CD4-positive, alpha-beta T cell treated with Interleukin-6 at 100 ng/mL for 8 hours (primary cell): Measurements from ENCODE around the gene PHACTR1.

Experiments
- DNase-seq: peaks from one replicate; pipeline ENCODE4 v3.0.0-alpha.2; 2020; ENCODE audit warnings: mixed read lengths, low spot score

PHACTR1 gene

DNA sequence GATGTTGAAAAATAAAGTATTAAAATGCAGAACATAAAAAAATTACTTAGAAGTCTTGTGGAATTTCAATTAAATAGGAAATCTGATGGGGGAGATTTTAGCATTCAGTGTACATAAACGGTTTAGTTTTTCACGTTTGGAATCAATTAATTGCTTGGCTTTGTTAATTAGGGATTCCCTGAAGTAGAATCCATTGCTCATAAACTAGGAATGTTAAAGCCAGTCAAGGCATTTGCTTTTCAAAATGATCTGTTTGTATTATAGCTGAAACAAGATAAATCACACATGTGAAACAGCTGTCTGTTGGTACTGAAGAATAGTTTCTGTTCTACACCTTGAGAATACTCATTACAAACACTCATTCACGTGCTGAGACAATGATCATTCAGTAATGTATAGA lies 313.8 kb downstream of the PHACTR1 start:
- no peak for DNase-seq

DNA sequence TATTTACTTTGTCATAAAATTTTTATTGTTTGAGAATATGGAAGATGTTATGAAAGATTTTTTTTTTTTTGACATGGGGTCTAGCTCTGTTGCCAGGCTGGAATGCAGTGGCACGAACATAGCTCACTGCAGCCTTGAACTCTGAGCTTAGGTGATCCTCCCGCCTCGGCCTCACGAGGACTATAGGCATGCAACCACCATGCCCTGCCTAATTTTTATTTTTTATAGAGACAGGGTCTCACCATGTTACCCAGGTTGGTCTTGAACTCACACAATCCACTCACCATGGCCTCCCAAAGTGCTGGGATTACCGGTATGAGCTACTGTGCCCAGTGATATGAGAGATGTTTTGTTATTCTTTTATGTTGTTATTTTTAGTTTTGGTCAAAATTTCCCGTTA lies 316.0 kb downstream of the PHACTR1 start:
- no peak for DNase-seq

DNA sequence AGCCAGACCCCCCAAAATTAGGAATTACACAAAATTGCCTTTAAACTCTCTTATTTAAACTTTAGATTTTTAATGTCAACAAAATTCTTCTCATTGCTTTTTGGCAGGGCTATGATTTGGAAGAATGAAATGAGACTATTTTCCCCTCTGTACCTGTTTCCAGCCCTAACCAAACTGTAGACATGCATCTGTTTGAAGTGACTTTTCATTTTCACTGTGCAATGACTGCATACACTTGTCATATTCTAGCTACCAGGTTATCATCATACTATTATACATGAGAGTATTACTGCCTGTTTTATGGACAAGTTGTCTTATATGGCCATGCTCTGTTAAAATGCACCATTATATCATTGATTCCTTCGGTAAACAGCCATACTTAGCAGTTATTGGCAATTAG lies 316.6 kb downstream of the PHACTR1 start:
- DNase-seq: no peak

DNA sequence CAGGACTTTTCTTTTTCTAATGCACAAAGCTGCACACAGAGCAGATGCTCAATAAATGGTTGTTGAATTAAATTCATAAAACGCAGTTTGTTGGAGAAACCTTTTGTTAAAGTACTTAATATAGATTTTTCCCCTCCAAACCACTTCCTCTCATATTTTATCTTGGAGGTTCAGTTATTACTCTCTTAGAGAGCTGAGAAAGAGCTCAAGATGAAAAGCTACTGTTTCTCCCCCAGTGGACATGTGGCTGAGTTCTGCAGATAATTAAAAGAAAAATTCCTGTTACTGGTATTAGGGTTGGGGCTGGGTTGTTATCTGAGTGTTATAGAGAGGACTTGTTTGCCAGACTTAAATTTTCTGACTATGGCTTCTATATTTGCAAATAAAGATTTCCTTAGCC lies 317.7 kb downstream of the PHACTR1 start:
- no peak for DNase-seq

DNA sequence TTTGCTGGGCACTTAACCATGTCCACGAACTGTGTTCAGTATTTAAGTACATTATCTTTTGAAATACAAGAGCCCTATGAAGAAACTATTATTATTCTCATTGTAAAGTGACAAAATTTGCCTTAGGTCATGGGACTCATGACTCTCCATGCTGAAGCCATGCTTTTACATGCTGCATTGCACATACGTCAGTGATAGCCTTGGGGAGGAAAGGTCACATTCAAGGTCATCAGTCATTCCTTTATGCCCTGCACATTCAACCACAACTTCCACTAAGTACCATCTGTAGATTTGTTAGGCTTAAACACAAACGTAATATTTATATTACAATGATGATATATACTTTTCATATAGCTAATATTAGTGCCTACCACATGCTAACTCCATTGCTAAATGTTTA lies 319.0 kb downstream of the PHACTR1 start:
- no peak for DNase-seq

DNA sequence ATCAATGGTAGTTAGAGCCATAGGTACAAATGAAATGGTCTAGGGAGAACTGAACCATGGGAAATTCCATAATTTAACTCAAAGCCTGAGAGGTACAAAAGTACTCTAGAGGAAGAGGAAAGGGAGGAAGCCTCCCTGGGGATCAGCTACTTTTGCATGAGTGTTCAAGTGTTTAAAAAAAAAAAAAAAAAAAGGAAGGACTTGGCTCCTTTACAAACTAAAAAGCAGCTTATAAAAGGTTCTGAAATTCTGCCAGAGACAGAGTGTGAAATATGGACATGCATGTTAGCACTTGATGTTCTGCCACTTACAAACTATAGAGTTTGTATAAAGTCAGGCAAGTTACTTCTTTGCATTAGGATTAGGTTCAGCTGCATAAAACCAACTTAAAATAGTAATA lies 321.7 kb downstream of the PHACTR1 start:
- no peak for DNase-seq

DNA sequence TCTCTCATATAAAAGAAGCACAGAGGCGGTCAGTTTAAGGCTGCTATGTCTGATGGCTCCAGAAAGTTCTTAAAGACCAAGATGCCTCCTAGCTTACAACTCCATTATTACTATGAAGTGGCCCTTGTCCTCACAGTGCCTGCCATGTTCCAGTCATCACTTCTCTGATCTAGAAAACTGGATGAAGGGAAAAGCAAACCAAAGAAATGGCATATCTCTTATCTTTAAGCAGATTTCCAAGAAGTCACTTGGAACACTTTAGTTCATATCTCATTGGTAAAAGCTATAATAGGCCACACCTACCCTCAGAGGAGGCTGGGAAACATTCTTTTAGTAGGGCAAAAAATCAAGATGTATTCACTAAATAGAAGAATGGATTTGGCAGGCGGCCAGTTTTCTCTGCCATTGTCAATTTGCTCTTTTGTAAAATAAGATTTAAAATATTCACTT lies 322.2 kb downstream of the PHACTR1 start:
- DNase-seq: no peak

DNA sequence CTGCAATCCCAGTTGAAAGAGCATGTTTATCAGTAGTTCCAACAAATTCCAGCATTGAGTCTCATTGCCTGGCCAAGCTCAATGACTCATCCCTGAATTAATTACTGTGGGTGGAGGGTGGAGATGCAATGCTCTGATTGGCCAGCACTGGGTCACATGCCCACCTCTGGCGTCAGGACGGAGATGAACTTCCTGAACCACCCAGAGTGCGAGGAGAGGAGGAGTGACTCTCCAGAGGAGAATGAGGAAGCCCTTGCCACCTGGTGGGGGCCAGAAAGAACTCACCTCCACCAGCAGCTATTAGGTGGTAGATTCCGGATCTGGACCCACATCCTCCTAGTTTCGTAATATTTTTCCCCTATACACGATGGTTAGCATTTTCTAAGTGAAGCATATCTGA lies 327.8 kb downstream of the PHACTR1 start:
- DNase-seq: no peak

DNA sequence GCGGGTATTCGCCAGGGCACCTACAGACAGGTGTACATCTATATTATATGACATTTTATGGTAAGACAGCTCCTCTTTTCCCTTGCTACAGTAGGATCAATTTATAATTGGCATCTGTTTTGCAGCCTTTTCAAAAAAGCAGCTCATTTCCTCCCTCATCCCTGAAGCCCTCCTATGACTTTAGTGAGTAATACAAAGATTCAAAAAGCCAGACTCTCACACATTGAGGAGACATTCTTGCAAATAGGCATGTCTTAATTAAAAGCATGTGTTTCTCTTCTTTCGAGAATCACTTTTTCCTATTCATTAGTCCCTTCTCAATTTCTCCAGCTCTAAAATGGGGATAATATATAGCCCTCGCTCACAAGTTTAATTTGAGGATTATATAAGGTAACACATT lies 328.3 kb downstream of the PHACTR1 start:
- DNase-seq: no peak

DNA sequence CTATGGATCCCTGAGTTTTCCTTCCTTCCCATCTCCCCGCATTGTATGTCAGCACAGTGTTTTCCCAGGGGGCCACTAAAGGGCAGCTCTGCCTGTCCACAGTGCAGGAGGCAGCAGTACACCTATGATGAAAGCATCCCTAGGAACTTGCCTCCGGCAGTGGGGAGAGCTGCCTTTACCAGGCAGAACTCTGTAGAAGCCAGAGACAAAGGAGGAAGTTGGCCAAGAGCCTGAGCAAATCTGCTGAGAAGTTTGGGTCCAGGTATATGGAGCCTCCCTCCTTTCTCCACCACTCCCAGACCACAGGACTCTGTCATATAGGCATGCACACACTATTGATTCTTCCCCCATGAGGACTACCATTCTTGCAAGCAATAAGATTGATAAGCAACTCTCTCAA lies 329.1 kb downstream of the PHACTR1 start:
- DNase-seq: no peak

DNA sequence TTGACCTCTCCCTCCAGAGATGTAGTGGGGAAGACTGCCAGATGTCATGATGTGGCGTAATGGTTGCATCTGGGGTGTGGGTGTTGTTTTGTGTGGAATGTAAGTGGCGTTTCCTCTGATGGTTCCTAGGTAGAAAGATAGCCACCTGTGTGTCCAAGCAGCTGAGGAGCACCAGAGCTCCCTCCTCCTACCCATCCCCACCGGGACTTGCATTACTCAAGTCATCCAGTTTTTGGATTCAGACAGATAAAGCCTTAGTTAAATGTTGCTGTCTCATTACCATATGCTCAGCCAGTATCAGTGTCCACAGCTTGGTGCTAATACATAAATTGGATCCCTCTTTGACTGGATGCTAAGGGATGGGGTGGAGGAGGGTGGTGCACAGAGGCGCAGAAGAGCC lies 329.5 kb downstream of the PHACTR1 start:
- no peak for DNase-seq

DNA sequence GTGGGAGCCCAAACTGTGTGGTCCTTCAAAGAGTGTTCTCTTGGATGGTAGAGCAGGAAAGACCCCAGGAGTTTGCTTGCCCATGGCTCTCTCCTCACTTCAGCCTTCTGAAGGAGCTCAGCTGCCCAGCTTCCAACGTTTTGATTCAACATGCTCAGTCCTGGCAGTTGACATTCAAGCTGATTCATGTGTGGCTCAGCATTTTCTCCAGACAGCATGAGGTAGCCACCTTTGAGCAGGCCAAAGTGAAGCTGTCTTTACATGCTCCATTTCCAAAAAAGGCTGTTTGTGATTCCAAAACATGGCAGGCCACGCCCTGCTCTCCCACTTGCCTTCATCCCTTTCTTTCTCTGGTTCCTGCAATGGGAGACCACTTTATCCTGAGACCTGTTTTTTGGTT lies 331.5 kb downstream of the PHACTR1 start:
- DNase-seq: no peak

DNA sequence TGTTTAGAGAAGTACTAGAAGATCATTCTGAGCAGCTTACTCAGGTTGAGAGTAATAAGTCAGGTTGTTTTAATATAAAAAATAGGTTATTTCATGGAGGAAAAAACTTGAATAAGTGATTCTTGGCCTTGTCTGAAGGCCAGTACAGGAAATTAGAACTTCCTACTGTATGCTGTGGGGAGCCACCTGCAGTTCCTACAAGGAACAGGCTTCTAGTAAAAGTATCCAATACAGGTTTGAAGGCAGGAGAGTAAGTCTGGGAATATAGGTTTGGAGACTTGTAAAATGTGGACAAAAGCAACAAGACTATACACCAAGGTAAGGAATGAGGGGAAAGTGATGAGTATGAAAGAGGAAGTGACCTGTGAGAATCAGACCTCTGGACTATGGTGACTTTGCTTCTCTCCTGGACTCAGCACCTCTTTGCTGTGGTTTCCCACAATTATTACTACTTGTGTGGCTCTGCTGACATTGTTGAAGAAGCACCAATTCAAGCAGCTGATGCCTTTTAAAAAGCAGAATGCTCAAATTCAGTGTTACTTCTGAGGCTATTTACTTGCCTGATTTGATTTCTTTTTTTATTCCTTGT lies 333.2 kb downstream of the PHACTR1 start:
- no peak for DNase-seq

DNA sequence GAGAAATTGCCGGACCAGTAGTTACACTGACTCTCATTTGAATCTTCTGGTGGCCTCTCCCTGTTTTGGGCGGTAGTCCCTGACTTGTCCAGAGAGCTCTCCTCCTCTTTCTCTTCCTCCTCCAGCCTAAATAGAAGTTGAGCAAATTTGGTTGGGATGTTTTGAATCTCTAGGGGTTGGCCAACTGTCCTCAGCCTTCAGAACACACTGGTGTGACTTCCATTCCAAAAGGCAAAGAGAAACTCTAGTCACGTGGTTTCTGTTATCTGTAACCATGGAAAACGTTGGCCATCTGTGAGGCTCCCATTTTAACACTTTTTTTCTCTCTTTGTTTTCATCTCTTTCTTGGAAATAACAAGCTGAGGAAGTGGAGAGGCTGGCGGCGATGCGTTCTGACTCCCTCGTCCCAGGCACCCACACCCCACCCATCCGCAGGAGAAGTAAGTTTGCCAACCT lies 336.5 kb downstream of the PHACTR1 start:
- DNase-seq: no peak

DNA sequence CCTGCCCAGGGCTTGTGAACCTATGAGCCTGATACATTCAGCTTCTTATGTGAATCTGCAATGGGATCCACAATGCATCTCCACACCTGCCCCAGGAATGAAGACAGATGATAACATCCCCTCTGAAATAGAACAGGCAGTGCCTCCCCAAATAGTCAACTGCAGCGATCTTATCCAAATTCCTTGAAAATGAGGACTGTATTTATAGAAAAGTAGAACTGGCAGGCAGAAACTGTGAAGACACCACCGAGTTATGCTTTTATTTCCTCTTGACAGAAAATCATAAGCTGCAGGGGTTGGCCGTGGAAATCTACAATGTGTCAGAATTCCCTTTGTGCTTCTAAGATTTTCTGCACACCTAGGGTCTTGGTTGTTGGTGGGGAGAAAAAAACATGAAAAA lies 341.5 kb downstream of the PHACTR1 start:
- no peak for DNase-seq

DNA sequence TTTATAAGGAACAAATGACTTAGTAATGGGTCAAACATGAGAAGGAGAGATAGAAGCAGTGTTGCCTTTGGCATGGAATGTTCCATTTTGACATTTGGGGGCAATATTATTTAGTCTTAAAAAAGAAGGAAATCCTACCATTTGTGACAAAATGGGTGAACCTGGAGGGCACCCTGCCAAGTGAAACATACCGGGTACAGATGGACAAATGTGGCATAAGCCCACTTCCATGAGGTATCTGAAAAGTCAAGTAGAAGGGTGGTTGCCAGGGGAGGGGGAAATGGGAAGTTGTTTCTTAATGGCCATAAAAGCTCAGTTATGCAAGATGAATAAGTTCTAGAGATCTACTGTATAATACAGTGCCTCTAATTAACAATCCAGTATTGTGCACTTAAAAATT lies 342.5 kb downstream of the PHACTR1 start:
- no peak for DNase-seq

DNA sequence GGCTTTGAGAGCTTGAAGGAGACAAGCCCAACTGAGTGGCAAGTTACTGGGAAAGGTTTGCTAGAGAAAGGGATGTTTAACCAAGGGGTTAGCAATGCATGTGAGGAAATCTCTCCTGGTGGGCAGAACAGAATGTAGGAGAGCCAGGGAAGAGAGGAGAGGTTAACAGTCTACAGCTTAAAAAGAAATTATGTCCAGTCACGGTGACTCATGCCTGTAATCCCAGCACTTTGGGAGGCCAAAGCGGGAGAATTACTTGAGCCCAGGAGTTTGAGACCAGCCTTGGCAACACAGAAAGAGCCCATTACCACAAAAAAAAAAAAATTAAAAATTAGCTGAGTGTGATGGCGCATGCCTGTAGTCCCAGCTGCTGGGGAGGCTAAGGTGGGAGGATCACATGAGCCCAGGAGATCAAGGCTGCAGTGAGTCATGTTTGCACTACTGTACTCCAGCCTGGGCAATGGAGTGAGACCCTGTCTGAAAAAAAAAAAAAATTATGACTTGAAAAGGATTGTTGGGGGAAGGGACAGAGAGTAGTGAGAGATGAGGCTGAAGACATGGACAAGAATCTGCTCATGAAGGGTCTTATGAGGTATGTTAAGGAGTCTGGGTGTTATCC lies 346.8 kb downstream of the PHACTR1 start:
- no peak for DNase-seq

DNA sequence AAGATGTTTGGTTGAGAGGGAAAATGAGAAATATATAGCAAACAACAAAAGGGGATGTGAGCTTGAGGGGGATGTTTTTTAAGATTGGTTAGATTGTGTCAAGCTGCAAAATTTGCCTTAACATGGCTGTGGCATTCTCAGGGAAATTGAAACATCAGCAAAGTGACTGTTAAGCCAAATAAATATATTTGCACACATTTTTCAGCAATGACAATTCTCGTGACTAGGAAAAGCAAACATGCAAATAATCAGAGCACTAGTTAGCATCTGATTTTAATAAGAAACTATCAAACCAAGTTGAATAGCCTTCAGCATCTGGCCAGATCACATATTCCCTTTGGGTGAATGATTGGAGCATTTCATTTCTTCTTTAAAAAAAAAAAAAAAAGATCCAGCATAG lies 349.0 kb downstream of the PHACTR1 start:
- no peak for DNase-seq

DNA sequence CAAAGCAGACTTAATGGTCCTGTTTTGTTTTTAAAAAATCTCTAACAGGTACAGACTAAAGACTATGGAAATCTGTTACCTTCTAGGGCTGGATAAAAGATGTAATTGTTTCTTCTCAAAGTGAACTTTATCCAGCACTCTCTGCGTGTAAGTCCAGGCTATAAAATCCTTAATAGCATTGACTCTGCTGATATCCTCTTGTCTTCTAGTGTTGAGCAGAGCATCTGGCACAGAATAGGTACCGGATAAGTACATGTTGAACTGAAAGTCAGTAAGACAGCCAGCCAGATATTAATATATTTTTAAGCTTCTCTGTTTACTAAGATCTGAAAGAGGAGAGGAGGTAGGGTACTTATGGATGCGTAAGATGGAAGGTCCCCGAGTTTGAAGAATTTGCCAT lies 349.5 kb downstream of the PHACTR1 start:
- no peak for DNase-seq

DNA sequence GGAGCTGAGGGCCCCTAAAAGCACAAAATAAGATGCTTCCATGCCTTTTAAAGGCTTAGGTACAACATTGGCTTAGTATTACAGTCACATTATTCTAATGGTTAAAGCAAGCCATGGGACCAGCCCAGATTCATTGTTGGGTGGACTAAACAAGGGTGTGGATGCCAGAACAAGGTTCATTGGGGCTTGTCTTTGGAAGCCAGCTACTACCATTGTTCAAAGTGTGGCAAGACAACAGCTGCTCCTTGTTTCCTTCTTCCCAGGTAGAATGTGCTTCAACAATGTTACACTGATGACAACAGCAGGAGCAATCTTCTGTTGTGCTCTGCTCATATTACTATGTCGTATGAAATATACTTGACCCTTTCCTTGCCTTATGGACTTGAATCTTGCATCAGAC lies 350.3 kb downstream of the PHACTR1 start:
- DNase-seq: no peak

DNA sequence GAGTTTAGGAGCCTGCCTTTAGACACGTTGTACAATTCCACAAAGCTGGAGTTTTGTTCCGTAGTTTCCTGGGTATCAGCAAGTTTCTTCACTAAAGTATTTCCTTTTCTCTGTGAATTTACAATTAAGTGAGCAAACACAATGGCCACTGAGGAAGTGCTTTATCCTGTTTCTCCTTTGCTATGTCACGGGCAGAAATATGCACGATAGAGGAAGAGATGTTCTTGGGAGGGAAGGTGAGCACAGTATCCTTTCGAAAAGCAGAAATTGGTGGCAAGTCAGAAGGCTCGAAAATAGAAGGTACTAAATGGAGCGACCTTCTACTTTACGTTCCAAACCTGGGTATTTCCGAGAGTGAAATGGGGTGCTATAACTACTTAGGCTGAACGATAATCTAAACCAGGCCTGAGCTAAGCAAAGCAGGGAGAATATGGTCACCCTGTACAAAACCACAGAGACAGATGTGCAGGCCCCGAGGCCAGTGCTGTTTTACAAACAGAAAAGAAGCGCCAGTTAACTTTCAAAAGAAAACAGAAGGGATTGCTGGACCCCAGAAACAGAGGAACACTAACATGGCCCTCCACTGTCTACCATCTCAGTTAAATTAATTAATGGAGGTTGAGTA lies 352.1 kb downstream of the PHACTR1 start:
- no peak for DNase-seq

DNA sequence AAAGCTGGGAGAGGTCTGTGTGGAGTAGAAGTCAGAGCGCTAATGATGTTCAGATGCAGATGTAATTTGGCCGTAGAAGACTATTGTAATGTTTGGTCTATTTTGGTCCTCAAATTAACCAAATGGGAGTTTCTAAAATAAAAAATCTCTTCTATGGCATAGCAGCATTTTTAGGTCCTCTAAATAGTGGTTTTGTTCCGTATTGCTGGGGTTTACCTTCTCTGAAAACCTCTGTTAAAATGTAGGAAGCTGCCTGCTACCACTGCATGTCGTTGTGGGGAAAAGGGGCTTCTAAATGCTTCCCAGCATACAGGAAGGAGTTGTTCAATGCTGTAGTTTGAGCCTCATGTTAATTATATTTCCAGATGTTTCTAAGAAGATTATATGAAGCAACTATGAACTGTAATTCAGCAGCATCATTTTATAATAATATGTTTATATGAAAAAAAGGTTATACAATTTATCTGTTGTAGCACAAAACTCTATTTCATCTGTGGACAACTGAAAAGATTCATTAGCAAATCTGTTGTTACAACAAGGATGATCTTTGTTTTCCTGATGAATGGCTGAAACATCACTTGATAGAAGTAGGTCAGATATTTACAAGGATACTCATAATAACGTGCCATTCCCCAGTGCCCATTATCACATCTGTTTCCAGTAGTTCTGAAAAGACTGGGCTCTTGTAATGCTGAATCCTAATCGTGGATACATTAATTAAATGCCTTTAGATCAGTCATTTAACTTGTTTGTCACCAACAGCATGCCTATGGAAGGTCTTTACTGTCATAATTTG lies 355.2 kb downstream of the PHACTR1 start:
- DNase-seq: no peak
